ENCODE data around the gene LRRC51. TPM values are rescaled to one million over a fixed set of nuclear protein-coding genes. Genes with fewer than 3 reads are reported as not detected.

The LRRC51 gene
- total and polyA plus RNA-seq, 2 of the 8 experiments (the other 6 are each of a cell fraction or from before 2014, with no cell fraction given) = 7.7 to 7.9 TPM

GRCh38 chr11:72144807-72145565, 64.3 kb downstream of the LRRC51 start (continued):
- TF ChIP-seq CHD7 (IDR thresholded peaks at IDR 0.05; ENCODE audit: insufficient replicate concordance, low read length) (no peak), KDM4A (IDR thresholded peaks at IDR 0.05; ENCODE audit: low read depth, low read length, severe bottlenecking) (no peak), CHD2 (IDR thresholded peaks at IDR 0.05; ENCODE audit: low read length) (no peak), RFX5 (IDR thresholded peaks at IDR 0.05; ENCODE audit: borderline replicate concordance, low read depth, low read length) (no peak), RNF2 (IDR thresholded peaks at IDR 0.05; ENCODE audit: borderline replicate concordance, low read depth, low read length, missing control alignments, poor library complexity, severe bottlenecking) (no peak), SUZ12 (IDR thresholded peaks at IDR 0.05; ENCODE audit: low read length) (no peak), ASH2L (IDR thresholded peaks at IDR 0.05; ENCODE audit: low read length) (no peak)
